ENCODE measurements around the gene FGD6.

DNA sequence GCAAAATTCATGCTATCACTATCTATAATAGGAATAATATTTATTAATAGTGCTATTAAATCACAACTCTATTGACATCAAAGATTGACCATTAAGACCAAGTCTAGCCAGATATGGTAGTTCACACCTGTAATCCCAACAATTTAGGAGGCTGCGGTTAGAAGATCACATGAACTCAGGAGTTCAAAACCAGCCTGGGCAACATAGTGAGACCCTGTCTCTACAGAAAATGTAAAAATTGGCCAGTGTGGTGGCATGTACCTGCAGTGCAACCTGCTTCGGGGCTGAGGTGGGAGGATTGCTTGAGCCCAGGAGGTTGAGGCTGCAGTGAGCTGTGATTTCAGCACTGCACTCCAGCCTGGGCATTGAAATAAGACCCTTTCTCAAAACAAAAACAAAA, 11.3 kb upstream of the FGD6 start:
- TF ChIP-seq ARNT (IDR thresholded peaks at IDR 0.05) (no peak), BHLHE40 (IDR thresholded peaks at IDR 0.05; ENCODE audit: borderline replicate concordance) (no peak), ZNF384 (IDR thresholded peaks at IDR 0.05) (no peak), FOXA1 (IDR thresholded peaks at IDR 0.05) (no peak), TARDBP (IDR thresholded peaks at IDR 0.05) (no peak), HDGF (IDR thresholded peaks at IDR 0.05; ENCODE audit: borderline replicate concordance) (no peak), SP1 (IDR thresholded peaks at IDR 0.05) (no peak), FOXK2 (IDR thresholded peaks at IDR 0.05) (no peak), NFRKB (IDR thresholded peaks at IDR 0.05) (no peak), SUZ12 (IDR thresholded peaks at IDR 0.05) (no peak), ELF4 (IDR thresholded peaks at IDR 0.05) (no peak), FOXM1 (IDR thresholded peaks at IDR 0.05; ENCODE audit: borderline replicate concordance) (no peak), CTBP1 (IDR thresholded peaks at IDR 0.05; ENCODE audit: borderline replicate concordance) (no peak)
- TF ChIP-seq, protein P1, sequence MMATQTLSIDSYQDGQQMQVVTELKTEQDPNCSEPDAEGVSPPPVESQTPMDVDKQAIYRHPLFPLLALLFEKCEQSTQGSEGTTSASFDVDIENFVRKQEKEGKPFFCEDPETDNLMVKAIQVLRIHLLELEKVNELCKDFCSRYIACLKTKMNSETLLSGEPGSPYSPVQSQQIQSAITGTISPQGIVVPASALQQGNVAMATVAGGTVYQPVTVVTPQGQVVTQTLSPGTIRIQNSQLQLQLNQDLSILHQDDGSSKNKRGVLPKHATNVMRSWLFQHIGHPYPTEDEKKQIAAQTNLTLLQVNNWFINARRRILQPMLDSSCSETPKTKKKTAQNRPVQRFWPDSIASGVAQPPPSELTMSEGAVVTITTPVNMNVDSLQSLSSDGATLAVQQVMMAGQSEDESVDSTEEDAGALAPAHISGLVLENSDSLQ (IDR thresholded peaks at IDR 0.05) = no peak
